ENCODE measurements around the gene AGPAT3. TPM values are rescaled to one million over a fixed set of nuclear protein-coding genes. Genes with fewer than 3 reads are reported as not detected.

The AGPAT3 gene
- total RNA-seq, 1 experiment from 2014 or later: 13.0 TPM

DNA sequence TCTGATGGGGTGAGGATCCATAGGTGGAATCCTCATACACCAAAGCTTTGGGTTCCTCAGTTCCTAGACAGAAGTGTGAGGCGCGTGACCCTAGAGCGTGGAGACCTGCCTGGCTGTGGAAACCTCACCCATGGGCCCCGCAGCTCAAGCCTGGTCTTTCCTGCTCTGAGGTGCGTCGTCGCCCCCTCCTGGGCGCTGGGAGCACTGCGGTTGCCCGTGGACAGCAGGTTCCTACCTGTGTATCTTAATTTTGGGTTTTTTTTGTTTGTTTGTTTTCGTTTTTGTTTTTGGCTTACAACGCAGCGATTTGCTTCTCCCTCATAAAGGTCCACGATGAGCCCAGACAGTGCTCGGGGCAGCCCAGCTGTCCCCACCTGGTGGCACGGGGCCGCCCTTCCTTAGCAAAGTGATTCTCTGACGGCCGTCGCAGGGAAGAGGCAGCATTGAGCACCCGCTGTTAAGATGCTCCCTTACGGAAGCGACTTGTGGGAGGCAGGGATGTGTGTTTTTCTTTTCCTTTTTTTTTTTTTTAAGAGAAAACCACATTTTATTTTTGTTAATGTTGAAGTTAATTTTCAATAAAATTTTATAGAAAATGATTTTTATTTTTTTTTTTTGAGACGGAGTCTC is 110.6 kb downstream of the AGPAT3 start:
- Histone ChIP-seq H2BK5ac (ENCODE audit: insufficient read length, low read length) (no peak overlapping the region), H2BK20ac (ENCODE audit: low read depth, low read length, poor library complexity, severe bottlenecking) (no peak overlapping the region), H4K5ac (ENCODE audit: insufficient read length, low read depth, low read length) (no peak overlapping the region), H2BK120ac (ENCODE audit: low read depth, low read length, poor library complexity, severe bottlenecking) (no peak overlapping the region), H3K56ac (ENCODE audit: insufficient read length, low read depth, low read length) (no peak overlapping the region), H3K4me2 (ENCODE audit: insufficient read depth, insufficient read length, low read length) (no peak overlapping the region), H2AFZ (ENCODE audit: low read length) (no peak overlapping the region), H3K27ac (ENCODE audit: insufficient read length, low read depth, low read length) (no peak overlapping the region), H3K23ac (ENCODE audit: insufficient read length, low read depth, low read length) (no peak overlapping the region), H4K91ac (ENCODE audit: insufficient read length, low read depth, low read length) (no peak overlapping the region), H3K27me3 (ENCODE audit: insufficient read depth, low read length) (no peaks in the 10 kb centered on the region), H3K23me2 (ENCODE audit: insufficient read length, low read depth, low read length, poor library complexity, severe bottlenecking) (no peaks in the 10 kb centered on the region), H2BK15ac (ENCODE audit: low read depth, low read length) (no peak overlapping the region), H2BK12ac (ENCODE audit: insufficient read length, low read depth, low read length) (no peak overlapping the region), H3K4me1 (ENCODE audit: insufficient read depth, low read length) (no peaks in the 10 kb centered on the region), H3K9ac (ENCODE audit: extremely low read depth, insufficient read length, low read length) (no peak overlapping the region), H3K18ac (ENCODE audit: insufficient read length, low read depth, low read length) (no peak overlapping the region), H4K8ac (replicated peaks; ENCODE audit: insufficient read length, low read depth, low read length) (peak overlapping the region; percentile 4), H3K79me2 (ENCODE audit: insufficient read depth, low read length) (no peaks in the 10 kb centered on the region), H3T11ph (ENCODE audit: low read length) (no peak overlapping the region), H3K4ac (ENCODE audit: low read depth, low read length) (no peak overlapping the region), H4K20me1 (ENCODE audit: control insufficient read depth, insufficient read depth, insufficient read length) (no peaks in the 10 kb centered on the region), H3K14ac (ENCODE audit: insufficient read depth, low read length) (no peak overlapping the region), H2AK5ac (ENCODE audit: insufficient read length, low read length) (no peak overlapping the region), H3K79me1 (ENCODE audit: insufficient read depth, low read depth, low read length, poor library complexity, severe bottlenecking) (no peaks in the 10 kb centered on the region), H3K9me3 (ENCODE audit: control insufficient read depth, low read depth, low read length) (no peaks in the 10 kb centered on the region)
- H3K27ac Mint-ChIP-seq: no peak overlapping the region; a peak in 1 of 7 replicates
- H3K9me3 Mint-ChIP-seq: peaks cover 4 to 5% of the 10 kb centered on the region in 2 experiments; a peak in 3 of 5 replicates
- no CpG with 5 or more reads among the region's 24 CpGs for WGBS (ENCODE audit: extremely low coverage, insufficient read length, low lambda C conversion rate)
- H3K4me1 Mint-ChIP-seq: peaks cover 2% of the 10 kb centered on the region in 2 experiments; a peak in 3 of 4 replicates
- no peaks in the 10 kb centered on the region for H3K36me3 Mint-ChIP-seq (ENCODE audit: insufficient read depth in 1 of 3, low read depth in 3 of 3)
- peak overlapping the region; percentile 13 to 79; a peak in 4 of 5 replicates for H3K4me3 Mint-ChIP-seq
- no peaks in the 10 kb centered on the region for H3K27me3 Mint-ChIP-seq (ENCODE audit: low read depth)
- DNase-seq: peak; percentile 76
- TF ChIP-seq, protein P1, sequence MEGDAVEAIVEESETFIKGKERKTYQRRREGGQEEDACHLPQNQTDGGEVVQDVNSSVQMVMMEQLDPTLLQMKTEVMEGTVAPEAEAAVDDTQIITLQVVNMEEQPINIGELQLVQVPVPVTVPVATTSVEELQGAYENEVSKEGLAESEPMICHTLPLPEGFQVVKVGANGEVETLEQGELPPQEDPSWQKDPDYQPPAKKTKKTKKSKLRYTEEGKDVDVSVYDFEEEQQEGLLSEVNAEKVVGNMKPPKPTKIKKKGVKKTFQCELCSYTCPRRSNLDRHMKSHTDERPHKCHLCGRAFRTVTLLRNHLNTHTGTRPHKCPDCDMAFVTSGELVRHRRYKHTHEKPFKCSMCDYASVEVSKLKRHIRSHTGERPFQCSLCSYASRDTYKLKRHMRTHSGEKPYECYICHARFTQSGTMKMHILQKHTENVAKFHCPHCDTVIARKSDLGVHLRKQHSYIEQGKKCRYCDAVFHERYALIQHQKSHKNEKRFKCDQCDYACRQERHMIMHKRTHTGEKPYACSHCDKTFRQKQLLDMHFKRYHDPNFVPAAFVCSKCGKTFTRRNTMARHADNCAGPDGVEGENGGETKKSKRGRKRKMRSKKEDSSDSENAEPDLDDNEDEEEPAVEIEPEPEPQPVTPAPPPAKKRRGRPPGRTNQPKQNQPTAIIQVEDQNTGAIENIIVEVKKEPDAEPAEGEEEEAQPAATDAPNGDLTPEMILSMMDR (conservative IDR thresholded peaks at IDR 0.05): peak; percentile 99
